ENCODE results near the gene MACROD2.

DNA sequence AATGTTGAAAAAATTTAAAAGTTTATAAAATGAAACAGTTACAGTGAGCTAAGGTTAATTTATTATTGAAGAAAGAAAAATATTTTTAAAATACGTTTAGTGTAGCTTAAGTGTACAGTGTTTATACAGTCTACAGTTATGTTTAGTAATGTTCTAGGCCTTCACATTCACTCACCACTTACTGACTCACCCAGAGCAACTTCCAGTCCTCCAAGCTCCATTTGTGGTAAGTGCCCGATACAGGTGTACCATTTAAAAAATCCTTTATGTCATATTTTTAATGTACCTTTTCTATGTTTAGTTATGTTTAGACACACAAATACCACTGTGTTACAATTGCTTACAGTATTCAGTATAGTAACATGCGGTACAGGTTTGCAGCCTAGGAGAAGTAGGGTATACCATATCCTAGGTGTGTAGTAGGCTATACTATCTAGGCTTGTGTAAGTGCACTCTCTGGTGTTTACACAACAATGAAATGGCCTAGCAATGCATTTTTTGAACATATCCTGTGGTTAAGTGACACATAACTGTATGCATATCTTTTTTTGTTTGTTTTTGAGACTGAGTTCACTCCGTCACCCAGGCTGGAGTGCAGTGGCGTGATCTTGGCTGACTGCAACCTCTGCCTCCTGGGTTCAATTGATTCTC, 315.8 kb downstream of the MACROD2 start:
- TF ChIP-seq, protein P1, sequence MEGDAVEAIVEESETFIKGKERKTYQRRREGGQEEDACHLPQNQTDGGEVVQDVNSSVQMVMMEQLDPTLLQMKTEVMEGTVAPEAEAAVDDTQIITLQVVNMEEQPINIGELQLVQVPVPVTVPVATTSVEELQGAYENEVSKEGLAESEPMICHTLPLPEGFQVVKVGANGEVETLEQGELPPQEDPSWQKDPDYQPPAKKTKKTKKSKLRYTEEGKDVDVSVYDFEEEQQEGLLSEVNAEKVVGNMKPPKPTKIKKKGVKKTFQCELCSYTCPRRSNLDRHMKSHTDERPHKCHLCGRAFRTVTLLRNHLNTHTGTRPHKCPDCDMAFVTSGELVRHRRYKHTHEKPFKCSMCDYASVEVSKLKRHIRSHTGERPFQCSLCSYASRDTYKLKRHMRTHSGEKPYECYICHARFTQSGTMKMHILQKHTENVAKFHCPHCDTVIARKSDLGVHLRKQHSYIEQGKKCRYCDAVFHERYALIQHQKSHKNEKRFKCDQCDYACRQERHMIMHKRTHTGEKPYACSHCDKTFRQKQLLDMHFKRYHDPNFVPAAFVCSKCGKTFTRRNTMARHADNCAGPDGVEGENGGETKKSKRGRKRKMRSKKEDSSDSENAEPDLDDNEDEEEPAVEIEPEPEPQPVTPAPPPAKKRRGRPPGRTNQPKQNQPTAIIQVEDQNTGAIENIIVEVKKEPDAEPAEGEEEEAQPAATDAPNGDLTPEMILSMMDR (IDR thresholded peaks at IDR 0.05; ENCODE audit: poor library complexity, severe bottlenecking) = no peak
- no peak for TF ChIP-seq POLR2AphosphoS5 (IDR thresholded peaks at IDR 0.05)
- no peak for TF ChIP-seq EZH2 (IDR thresholded peaks at IDR 0.05; ENCODE audit: borderline replicate concordance, insufficient read depth, low read length, poor library complexity, severe bottlenecking)
